Measurements from ENCODE around the gene MYOF.

The MYOF gene

DNA sequence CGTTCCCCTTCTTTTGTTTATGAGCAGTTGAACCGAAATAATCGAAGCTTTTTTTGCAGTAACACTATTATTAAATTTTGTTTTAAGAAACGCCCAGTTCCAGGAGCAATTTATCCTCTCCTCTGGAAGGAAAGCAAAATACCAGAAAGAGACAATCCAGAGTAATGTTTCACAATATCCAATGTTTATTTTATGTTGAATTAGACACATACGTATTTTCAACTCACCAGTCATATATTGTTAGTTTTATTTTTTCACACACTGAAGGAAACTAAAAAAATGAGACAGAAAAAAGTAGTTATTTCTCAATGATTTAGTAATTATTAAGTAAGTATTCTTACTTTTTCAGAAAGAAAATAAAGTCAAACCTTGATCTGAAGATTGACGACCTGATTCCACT is 85.1 kb downstream of the MYOF start:
- in situ Hi-C loops (cut with MboI; ENCODE audit: low sequenced_read_pairs), result no loop called here

DNA sequence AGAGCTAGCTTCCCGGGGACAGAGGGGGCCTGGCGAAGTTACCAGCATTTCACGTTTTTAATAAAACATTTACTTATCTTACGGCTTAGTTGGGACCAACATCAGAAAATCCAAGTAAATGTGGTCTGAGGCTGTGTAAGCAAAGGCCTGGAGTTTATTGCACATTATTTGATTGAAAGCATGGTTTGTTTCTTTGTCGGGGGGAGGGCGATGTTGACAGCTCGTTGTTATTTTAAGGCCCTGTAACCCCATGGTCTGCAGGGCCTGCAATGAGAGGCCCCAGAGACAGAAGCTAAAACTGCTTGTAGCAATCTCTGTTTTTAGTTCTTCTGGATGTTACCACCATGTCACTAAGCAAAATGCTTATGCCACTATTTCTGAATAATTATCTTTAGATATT is 88.9 kb downstream of the MYOF start:
- in situ Hi-C loops (cut with MboI; ENCODE audit: low sequenced_read_pairs), result no loop called here

DNA sequence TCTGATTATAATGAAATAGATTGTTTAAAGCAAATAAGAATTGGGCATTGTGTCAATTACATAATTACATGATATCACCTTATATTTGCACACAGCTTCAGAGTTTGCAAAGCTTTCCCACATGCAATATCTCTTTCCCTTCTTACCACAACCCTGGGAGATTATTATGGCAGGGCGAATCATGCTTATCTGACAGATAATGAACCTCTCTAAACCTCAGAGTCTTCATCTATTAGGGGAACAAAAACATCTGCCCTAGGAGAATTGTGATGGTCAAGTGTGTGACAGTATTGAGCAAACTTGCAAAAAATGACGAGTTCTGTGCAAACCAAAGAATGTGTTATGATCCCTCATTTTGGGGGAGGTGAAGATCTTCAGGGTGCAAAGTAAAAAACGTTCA is 90.0 kb downstream of the MYOF start:
- in situ Hi-C loops (cut with MboI; ENCODE audit: low sequenced_read_pairs), result no loop called here

DNA sequence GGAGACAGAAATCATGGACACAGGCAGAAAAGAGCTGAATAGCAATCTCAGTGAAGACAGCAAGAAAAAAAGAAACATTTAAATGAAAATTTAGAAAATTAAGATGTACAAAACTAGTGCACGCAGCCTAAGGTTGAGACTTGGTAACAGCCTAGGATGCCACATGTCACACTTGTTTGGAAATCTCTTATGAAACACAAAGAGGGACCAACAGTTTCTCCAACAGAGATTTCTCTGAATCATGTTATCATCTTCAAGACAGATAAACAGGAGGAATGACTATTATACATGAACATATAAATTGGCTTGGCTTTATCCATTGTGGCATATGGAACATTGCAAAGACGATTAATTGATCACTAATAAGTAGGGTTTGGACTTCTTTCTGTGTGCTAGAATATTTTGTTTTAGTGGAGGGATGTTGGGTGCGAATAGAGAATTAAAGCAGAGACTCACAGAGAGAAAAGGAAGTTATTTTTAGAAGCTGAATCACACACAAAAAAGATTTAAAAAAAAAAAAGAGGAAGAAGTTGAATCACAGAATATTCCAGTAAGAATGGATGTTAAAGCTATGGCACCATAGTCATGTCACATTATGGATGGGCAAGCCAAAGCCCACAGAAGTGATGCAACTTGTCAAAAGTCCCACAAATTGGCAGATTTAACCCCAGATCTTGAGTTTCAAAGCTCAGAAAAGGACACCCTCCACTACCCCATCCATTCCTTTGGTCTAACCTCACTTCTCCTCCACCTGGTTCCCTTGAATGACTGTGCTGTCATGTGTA is 91.6 kb downstream of the MYOF start:
- in situ Hi-C loops (cut with MboI; ENCODE audit: low sequenced_read_pairs), result no loop called here

DNA sequence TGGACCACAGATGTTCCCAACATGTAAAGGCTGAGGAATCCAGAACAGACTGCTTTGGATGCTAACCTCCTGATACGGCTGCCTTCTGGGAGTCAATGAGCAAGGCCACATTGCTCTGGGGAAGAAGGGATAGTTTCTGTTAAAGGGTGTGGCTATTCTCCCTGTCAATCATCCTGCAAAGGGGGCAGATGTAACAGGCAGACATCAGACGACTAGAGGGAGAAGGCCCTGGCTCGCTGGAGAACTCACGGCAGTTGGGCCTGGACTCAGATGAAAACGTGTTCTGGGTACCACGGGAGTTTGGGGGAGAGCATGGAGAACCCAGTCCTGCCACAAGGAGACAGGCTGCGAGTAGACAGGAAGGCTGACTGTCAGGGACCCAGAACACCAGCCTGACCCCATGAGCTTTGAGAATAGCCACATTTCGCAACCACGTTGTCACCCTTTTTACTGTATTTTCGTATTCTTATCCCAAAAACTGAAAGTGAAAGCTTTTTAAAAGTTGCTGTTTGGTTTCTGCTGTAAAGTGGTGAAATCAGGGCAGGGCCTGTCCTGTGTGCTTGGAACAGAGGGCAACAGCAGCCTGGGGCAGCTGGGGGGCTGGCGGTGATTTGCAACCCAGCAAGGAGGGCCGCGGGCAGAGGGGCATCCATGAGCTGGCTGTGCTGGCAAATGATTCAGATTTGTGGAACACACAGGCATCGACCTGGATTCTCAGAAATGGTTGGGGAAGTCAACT is 95.3 kb downstream of the MYOF start:
- in situ Hi-C loops (cut with MboI; ENCODE audit: low sequenced_read_pairs), result no loop called here

DNA sequence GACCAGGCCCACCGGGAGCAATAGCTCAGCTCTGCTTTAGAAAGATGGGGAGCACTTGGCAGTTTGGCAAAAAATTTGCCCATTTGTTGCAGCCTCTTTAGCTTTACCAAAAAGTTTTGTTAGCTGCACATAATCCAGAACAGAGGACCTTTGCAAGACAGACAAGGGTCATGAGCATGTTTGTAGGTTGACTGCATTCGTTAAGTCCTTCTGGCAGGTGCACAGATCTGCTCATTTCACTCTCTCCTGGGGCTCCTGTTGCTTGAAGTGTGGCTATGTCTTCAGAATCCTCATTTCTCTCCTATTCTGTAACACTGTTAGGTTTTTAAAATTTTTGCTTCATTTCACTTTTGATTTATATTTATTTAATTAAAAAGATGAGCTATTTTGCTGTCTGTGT is 96.8 kb downstream of the MYOF start:
- in situ Hi-C loops (cut with MboI; ENCODE audit: low sequenced_read_pairs), result no loop called here

DNA sequence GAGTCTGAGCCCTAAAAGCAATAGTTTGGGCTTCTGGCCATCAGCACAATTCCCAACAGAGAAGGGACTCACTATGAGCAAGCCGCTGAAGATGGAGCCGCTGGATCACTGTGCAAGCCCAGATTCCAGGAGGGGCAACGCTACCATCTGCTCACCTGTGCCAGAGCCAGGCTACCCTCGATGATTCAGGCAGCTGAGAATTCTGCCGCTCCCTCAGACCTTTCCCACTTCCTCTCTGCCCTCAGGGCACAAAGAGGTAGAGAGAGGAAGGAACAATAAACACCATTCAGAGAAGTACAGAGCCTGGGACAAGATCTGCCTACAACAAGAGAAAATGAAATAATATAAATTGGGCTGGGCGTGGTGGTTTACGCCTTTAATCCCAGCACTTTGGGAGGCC is 98.1 kb downstream of the MYOF start:
- in situ Hi-C loops (cut with MboI; ENCODE audit: low sequenced_read_pairs), result no loop called here

DNA sequence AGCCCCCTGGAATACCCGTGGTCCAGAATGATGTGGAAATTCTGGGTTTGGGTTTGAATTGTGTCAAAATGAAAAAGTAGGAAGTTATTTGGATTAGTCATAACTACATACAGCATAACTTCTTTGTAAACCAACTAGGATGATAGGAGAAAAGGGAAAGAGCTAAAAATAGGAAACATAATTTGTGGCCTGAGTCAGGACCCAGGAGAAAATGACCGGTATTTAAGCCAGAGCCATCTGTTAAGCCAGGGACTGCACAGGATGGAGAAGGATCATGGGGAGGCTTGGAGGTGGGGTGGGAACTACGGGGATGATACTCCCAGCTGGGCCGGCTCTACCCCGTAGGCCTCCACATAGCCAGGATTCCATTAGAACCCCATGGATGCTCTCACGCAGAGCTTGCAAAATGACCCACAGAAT is 98.6 kb downstream of the MYOF start:
- in situ Hi-C loops (cut with MboI; ENCODE audit: low sequenced_read_pairs), result no loop called here

DNA sequence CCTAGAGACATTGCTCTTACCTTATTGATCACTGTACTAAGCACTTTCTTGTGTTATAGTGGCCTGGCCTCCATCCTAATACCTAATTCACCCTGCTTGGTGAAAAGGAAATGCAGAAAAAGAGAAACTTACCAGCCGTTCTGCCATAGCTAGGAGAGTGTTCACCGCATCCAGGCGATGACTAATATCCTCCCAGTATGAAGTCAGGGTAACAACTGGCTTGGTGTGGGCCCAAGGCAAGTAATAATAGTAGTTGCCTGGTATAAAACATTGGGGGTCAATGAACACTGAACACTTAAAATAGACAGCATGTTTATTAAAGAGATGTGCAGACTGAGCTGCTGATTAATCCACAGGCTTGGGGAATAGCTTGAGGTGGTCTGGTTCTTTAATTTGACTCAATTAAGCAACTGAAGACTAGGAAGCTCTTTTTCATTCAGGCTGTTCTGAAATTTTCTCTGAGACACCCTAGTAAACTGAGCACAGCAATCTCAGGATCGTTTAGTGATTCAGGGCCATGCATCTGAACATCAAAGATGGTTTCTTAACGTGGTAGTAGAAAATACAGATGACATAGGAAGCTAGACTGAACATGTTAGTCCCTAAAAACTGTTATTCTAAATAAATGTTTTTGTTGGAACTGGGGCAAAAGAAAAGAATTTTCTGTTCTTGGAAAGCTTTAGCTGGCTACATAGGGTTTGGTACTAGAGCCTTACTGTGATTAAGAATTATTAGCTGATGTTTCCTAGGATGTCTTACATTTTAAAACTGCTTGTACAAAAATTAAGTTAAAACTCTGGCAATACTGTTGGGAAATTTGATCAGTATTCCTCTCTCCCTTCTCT is 102.2 kb downstream of the MYOF start:
- in situ Hi-C loops (cut with MboI; ENCODE audit: low sequenced_read_pairs), result loop anchor here (5.0 kb wide), 1 partner anchor 97 kb away; no protein-coding TSS in a partner anchor

DNA sequence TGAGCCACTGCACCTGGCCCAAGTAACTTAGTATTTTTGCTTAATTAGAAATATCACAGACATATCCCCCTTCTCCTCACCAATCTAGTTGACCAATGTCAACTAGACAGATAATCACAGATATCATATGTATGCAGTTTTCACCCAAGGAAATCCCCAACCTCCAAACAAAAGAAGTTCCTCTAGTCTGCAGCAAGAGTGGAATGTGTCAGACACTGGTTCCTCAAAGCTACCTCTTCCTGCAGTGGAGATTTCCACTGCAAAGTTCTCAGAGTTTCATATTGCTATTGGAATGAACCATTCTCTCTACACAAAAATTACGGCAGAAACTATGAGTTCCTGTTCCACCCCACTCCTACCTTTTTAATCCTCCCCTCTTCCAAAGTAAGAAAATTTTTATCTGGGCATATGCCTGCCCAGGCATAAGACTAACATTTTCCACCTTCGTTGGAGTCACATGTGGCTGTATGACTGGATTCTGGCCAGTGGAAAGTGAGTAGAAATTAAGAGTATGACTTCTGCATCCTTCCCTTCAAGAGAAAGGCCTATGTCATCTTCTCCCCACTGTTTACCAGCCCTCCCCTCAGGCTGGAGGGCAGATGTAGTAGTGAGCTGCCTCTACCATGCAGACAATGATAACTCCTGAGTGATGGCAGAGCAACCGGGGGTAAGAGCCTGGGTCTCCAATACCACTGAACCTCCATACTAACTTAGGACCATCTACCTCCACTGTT is 103.0 kb downstream of the MYOF start:
- in situ Hi-C loops (cut with MboI; ENCODE audit: low sequenced_read_pairs), result loop anchor here (5.0 kb wide), 1 partner anchor 98 kb away; no protein-coding TSS in a partner anchor

DNA sequence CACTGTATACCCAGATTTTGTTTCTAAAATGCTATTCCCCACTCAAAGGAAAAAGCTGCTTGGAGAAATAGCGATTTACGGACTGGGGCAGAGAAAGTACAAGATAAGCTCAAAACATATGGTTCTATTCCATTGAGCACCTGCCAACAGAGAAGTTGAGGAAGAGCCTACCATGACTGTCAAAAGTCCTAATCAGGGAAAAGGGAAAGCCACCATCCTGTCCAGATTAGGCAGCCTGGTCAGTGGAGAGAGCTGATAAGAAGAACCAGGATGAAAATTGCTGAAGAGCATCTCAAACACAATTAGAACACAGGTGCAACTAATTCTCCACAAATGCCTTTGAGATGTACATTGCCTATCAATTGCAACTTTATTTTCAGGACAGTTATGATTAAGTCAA is 104.1 kb downstream of the MYOF start:
- in situ Hi-C loops (cut with MboI; ENCODE audit: low sequenced_read_pairs), result loop anchor here (5.0 kb wide), 1 partner anchor 99 kb away; no protein-coding TSS in a partner anchor

DNA sequence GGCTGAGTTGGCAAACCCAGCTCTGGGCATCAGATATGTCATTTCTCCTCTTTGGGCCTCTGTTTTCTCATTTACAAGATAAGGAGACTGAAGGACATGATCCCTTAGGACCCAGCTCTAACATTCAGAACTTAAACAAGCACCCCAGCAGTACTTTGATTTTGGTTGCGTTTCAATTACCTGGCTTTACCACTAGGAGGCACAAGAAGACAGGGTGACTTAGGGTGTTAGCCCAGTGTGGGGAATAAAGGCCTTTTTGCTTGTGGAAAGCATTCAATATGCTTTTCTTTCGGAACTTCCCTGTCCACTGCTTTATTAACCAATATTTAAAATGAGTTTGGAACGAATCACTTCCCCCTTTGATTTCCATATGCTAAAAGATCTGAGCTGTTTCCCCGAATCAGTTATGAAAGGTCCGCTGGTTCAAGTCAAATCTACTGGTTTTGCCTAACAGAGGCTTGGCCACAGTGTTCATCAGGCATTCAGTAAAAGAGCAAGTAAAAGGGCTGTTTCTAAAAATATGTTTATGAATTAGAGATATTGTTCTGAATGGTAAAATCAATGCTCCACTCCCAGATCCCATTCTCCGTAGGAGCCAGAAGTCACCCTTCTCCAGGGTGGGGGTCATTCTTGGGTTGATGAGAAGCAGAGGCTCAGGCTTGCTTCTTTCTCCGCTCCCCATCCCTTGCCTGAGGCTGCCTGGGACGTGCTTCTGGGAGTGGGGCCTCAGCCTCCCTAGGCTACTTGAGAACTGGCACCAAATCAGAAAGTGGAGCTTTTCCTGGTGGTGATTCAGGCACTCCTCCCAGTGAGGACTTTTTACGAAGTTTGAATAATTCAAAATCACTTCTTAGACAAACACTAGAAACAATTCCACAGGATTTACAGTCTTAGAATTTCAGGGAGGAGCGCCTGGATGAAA is 105.5 kb downstream of the MYOF start:
- in situ Hi-C loops (cut with MboI; ENCODE audit: low sequenced_read_pairs), result loop anchor here (5.0 kb wide), 1 partner anchor 101 kb away; no protein-coding TSS in a partner anchor

DNA sequence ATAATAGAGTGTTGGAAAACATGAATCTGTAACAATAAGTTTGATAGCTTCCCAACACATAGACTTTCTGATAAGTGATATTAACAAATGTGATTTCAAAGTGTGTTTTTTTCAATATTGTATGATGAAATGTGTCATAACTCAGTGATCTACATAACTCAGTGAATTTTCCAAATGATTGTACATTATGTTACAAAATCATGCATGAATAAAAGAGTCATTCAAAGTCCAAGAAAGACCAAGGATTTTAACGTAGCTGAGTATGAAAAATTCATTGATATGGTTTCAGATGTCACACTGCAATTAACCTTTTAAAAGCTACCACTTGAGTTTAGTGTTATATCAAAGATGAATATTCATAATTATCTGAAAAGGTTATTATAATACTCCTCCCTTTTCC is 111.2 kb downstream of the MYOF start:
- in situ Hi-C loops (cut with MboI; ENCODE audit: low sequenced_read_pairs), result loop anchor here (25.0 kb wide), 1 partner anchor 316 kb away; no protein-coding TSS in a partner anchor

DNA sequence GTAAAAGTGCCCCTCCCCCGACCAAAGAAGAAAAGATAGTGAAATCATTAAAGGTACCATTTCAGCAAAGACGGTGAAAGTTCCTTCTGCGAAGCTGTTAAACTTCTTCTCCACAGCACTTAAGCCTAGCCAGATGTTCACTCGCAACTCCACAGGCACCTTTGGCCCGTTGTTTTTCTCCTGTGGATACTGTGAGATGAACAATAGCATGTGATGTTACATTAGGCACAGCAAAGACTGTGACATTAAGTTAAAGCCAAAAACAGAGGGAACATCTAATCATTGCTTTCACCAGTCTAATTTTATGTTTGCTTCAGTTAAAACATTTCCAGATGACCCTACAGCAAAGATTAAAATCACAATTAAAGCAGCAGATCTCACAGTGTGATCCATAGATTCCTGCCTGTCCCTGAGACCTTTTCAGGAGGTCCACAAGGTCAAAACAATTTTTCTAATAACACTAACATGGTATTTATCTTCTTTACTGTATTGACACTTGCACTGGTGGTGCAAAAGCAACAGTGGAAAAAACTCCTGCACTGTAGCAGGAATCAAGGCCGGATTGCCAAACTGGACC is 112.5 kb downstream of the MYOF start:
- in situ Hi-C loops (cut with MboI; ENCODE audit: low sequenced_read_pairs), result loop anchor here (25.0 kb wide), 1 partner anchor 318 kb away; no protein-coding TSS in a partner anchor

DNA sequence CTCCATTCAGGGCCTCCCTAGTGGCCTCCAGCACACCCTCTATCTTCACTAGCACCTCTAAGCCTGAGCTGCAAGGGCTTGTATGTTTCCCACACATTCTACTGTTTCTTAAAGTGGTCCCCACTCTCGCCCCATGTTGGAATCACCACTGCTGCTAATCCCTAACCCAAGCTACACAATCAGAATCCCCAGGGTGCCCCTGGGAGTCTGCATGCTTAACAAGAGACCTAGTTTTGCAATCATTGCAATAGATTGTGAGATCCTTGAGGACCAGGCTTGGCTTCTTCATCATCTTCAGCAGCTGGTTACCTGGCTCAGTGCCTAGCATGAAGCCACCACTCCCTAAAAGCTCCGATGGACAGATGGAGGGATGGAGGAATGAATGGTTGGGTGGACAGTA is 113.9 kb downstream of the MYOF start:
- in situ Hi-C loops (cut with MboI; ENCODE audit: low sequenced_read_pairs), result loop anchor here (25.0 kb wide), 1 partner anchor 319 kb away; no protein-coding TSS in a partner anchor

DNA sequence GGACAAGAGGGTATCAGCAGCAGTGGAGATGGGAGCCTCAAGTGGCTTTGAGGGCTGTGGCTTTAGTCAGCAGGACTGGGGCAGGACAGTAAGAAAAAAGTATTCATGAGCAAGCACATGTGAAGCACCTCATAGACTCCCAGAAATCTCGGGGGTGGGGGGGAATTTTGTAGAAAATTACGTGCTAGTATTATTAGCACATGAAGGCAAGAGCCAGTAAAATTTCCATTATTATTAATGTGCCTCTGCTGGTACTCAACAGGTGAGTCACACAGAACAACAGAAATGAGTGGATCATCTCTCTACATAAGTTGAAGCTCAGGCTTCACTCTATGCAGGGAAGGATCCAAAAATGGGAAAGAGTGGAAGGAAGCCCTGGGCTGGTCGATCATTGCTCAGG is 114.5 kb downstream of the MYOF start:
- in situ Hi-C loops (cut with MboI; ENCODE audit: low sequenced_read_pairs), result loop anchor here (25.0 kb wide), 1 partner anchor 320 kb away; no protein-coding TSS in a partner anchor

DNA sequence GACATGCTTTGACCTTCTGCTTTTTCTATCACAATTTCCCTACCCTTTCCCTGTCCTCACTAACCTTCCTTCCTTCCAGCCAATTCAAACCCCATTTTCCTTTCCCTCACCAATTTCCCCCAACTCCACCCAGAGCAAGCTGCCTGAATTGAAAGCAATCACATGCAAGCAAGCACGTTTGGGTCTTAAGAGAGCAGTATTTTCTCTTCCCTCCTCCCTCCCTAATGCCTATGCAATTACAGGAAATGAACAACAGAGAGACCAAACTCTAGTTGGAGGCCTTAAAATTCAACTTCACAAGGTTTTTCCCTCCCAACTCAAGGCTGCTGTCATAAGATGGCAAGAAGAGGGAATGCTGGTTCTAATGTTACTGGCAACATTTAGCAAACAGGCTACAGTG is 117.2 kb downstream of the MYOF start:
- in situ Hi-C loops (cut with MboI; ENCODE audit: low sequenced_read_pairs), result loop anchor here (25.0 kb wide), 1 partner anchor 322 kb away; no protein-coding TSS in a partner anchor

DNA sequence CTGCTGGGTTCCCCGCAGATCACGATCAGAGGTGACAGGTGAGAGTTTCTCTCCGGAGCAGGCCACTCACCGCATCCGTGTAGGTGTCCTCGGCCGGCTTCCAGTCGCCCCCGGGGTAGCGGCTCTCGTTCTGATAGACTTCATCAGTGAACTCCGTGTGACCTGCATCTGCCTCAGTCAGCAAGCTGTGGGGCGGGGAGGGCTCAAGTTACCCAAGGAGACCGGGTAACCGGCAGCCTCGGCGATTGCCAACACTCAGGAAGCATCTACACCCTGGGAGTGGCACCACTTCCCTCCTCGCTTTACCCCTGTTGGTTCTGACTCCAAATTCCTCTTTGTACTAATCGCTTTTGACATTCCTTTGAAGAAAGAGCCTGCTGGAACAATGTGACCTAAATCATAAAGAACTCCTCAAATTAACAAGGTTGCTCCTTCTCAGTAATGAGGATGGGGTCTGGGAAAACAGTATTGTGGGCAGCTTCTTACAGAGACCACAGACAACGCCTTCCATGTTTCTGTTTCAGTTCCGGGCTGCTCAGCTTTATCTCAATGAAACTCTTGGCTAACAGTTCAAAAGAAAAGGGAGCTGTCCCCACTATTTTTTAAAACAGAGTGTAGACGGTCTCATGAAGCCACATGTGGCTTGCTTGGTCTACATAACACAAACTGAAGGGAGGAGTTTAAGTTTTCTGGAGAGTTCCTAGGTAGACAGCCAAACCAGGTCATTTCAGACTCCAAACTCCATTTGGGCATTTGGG is 118.1 kb downstream of the MYOF start:
- in situ Hi-C loops (cut with MboI; ENCODE audit: low sequenced_read_pairs), result loop anchor here (25.0 kb wide), 1 partner anchor 323 kb away; no protein-coding TSS in a partner anchor
